Tibial nerve (tissue), 4 donors: ENCODE data around the gene TRIM37.

Source experiments
- EP300 ChIP-seq, 2 donors: sonication (generic); formaldehyde crosslinking; IDR thresholded peaks; one replicate each; pipeline ENCODE4 v1.6.1; 2017; ENCODE audit warnings: antibody characterized with exemption in 2 of 2, mild to moderate bottlenecking in 1 of 2
- TF ChIP-seq, protein P1 (sequence below), 5 experiments: fragments of 200-600 bp in 3 of 5; fragments of 450-650 bp in 2 of 5; sonication (generic) in 3 of 5; IDR thresholded peaks; one replicate each; pipeline ENCODE4 v1.5.1; 2016 to 2019; ENCODE audit warnings: antibody characterized with exemption in 5 of 5, mild to moderate bottlenecking in 3 of 5, moderate library complexity in 2 of 5

DNA sequence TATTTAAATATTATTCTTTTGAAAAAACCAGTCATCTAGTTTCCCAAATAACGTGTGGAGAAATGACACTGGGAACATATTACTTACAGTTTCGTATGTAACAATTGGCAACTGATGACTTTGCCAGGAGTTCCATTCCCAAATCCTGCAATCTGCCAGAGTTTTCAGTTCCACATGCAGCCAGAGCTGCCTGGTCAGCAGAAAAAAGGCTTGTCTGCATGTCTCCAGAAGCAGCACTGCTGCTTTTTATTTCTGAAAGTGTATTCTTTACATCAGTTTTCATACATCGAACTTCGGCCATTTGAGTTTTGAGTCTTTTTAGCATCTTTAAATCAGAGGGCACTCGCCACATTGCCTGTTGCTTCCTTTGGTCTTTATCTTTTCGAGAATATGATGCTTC lies 78.4 kb downstream of the TRIM37 start:
- TF ChIP-seq, protein P1, sequence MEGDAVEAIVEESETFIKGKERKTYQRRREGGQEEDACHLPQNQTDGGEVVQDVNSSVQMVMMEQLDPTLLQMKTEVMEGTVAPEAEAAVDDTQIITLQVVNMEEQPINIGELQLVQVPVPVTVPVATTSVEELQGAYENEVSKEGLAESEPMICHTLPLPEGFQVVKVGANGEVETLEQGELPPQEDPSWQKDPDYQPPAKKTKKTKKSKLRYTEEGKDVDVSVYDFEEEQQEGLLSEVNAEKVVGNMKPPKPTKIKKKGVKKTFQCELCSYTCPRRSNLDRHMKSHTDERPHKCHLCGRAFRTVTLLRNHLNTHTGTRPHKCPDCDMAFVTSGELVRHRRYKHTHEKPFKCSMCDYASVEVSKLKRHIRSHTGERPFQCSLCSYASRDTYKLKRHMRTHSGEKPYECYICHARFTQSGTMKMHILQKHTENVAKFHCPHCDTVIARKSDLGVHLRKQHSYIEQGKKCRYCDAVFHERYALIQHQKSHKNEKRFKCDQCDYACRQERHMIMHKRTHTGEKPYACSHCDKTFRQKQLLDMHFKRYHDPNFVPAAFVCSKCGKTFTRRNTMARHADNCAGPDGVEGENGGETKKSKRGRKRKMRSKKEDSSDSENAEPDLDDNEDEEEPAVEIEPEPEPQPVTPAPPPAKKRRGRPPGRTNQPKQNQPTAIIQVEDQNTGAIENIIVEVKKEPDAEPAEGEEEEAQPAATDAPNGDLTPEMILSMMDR (IDR thresholded peaks at IDR 0.05) = no peak
- TF ChIP-seq EP300 (IDR thresholded peaks at IDR 0.05) = no peak
